Activated CD8-positive, alpha-beta memory T cell treated with anti-CD3 and anti-CD28 coated beads for 36 hours (primary cell): Measurements from ENCODE around the gene NRBF2. TPM values are rescaled to one million over a fixed set of nuclear protein-coding genes. Genes with fewer than 3 reads are reported as not detected.
"Not testable (repeated sequence)": the region's sequence is repeated elsewhere in the genome, so short reads cannot be mapped to it uniquely, and the experiment has no call there.

Experiments used
- CTCF ChIA-PET: fragments of 350-600 bp; sonication (Branson Sonifier 250); formaldehyde crosslinking; loops from one replicate; lab custom pipeline; 2021; ENCODE audit warnings: antibody characterized with exemption; lab: Charles Lee
- POLR2A ChIA-PET: fragments of 350-600 bp; sonication (Branson Sonifier 250); formaldehyde crosslinking; loops from one replicate; lab custom pipeline; 2021; ENCODE audit warnings: antibody characterized with exemption; lab: Charles Lee
- total RNA-seq, 2 experiments: library from RNA; stranded (reverse); gene quantifications; one replicate each; pipeline ENCODE4 v1.2.3, GENCODE V29; 2021

NRBF2 gene
- 10 to 100 TPM; 25.1 to 29.8 TPM for total RNA-seq

DNA sequence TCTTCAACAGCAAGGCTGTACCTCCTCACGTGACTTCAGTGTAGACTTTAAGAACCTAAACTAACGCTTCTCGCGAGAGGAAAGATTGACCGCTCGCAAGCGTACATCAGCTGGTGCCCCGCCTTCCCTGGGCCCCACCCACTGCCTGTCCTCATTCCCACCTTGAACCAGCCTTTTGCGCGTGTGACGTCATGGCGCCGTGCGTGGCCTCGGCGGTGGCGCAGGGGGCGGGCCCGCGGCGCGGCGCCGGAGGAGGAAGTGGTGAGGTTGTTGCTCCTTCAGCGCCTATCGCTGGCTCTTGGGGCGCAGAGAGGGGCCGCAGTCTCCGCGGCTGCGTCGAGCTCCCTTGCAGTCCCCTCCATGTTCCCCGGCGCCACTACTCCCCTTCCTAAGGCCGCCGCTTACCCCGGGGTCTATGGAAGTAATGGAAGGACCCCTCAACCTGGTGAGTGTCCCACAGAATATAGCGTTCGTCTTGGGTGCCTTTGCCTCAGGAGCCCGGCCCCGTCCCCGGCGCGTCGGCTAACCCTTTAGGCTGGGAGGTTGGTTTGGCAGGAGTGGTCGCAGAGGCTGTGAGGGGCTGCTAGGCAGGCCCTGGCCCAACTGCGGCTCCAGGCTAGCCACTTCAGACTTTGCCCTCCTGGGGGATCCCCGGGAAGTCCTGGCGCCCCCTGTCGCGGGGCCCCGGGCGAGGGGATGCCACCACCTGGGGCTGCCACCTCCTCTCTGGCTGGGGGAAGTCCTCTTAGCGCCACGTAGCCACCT, at the start of gene NRBF2:
Gene NRBF2 (plus strand): TSS at position 273 of the 765 bp plus-strand sequence. CDS start 143 bp downstream, at position 416.
- ChIA-PET POLR2A (interaction anchor here (0.8 to 1.2 kb wide), 4 partner anchors 34 to 519 kb away, joined by 3 to 5 read pairs (median 4); partner anchors contain the start of gene EGR2), CTCF (interaction anchor here (1.2 to 1.6 kb wide), 3 partner anchors 34 to 539 kb away, joined by 3 to 6 read pairs (median 3); no protein-coding TSS in a partner anchor)

DNA sequence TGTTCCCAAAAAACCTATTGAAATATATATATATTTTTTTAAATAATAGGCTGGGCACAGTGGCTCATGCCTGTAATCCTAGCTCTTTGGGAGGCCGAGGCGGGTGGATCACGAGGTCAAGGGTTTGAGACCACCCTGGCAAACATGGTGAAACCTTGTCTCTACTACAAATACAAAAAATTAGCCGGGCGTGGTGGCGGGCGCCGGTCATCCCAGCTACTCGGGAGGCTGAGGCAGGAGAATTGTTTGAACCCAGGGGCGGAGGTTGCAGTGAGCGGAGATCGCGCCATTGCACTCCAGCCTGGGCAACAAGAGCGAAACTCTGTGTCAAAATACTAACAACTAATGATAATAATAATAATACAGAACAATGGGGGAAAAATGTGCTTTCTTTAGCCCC, 49.7 kb upstream of the NRBF2 start:
- CTCF ChIA-PET: interaction anchor here (1.0 to 2.8 kb wide), 4 partner anchors 75 to 489 kb away, joined by 3 to 19 read pairs (median 4); no protein-coding TSS in a partner anchor
- POLR2A ChIA-PET: interaction anchor here (0.6 kb wide), 2 partner anchors 266 to 268 kb away, joined by 3 to 6 read pairs; no protein-coding TSS in a partner anchor

DNA sequence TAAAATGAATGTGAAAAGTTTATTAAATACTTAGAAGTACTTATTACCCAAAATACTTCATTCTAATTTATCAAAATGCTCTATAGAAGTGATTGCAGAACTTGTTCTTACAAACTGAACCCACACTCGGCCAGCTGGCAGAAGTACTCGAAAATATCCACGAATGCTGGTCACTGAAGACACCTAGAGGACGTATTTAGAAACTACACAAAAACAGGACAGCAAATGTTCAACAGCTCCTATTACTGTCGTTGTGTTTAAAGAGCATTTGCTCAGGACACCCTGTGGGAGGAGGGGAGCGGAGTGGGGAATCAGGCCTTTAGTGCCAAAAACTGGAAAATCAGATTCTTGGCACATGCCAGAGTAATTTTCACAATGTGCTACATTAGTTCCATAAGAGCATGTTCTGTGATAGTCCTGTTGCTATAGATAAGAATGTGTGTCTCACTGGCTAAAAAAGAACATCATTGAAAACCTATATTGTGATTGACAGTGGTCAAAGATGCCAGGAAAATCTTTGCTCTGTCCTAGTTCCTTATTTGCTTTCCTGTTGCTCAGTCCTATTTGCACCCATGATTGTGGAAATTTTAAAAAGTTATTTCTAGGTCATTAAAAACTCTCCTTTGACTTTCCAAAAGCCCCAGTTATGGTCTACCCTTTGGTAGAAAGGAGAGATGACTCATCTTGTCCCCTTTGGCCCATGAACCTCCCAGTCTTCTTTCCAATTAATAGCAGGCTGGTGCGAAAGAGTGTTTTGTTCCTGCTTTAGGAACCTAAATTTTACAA, 49.0 kb upstream of the NRBF2 start:
- CTCF ChIA-PET: interaction anchor here (0.8 to 2.8 kb wide), 5 partner anchors 27 to 490 kb away, joined by 3 to 19 read pairs (median 4); no protein-coding TSS in a partner anchor
- POLR2A ChIA-PET: interaction anchor here (0.6 kb wide), 2 partner anchors 266 to 269 kb away, joined by 3 to 6 read pairs; no protein-coding TSS in a partner anchor

DNA sequence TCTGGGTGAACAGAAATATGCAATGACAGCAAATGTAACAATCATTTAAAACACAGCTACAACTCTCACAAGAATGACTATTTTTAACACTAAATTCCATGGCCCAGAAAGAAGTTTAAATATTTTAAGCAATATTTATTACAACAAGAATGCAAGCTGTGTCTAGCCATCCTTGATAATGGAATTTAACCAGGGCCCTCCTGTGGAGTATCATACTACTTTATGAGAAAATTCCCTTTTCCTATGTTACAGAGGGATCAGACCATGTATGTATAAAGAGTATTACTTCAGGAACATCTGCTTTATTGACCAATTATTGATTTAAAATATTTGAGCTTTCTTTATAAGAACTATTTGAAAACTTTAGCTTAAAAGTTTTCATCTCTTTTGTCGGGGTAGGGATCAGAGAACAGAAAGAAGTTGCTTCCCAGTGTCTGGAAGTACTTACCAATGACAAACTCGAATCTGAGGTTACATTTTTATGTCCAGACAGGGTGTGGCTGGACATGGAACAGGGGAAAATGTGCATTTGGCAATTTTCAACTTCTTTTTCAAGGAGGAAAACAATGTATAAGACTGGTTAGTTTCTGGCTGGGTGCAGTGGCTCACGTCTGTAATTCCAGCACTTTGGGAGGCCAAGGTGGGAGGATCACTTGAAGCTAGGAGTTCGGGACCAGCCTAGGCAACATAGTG, 48.3 kb upstream of the NRBF2 start:
- POLR2A ChIA-PET: no interaction called here

DNA sequence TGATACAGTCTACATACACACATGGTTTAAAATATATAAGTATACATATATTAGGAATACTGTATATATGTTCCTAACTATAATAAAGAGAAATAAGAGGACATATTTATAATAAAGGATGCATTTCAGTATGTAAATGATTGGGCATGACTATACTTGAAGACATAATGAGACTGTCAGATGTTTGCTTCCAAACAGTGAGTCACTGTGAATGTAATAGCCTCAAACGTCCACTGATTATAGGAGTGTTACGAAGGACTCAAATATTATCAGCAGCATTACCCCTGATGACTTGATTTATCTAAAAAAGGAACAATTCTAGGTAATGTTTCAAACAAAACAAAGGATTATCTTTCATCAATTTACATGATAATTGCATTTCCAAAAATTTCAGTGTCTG, 39.9 kb upstream of the NRBF2 start:
- CTCF ChIA-PET: interaction anchor here (0.6 kb wide), 1 partner anchor 49 kb away, joined by 3 read pairs; no protein-coding TSS in a partner anchor
- POLR2A ChIA-PET: interaction anchor here (0.7 kb wide), 1 partner anchor 1237 kb away, joined by 5 read pairs; no protein-coding TSS in a partner anchor

More for the DNA sequence above, 48.3 kb upstream of the NRBF2 start:
- CTCF ChIA-PET: interaction anchor here (0.8 to 2.8 kb wide), 2 partner anchors 28 to 266 kb away, joined by 4 to 19 read pairs; no protein-coding TSS in a partner anchor

DNA sequence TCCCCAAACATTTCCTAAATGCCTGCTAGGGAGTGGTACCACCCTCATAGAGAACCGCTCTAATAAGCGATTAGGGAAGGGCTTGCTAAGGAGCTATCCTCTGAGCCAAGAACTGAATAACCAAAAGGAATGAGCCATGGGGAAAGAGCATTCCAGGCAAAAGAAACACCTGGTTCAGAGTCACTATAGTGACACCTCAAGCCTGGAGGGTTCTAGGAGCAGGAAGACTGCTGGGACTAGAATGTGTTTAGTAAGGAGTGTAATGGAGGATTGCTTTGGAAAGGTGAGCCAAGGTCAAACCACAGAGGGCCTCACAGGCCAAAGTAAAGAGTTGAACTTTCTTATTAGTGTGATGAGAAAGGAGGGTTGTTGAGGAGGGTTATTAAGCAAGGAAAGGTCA, 38.7 kb upstream of the NRBF2 start:
- POLR2A ChIA-PET: no interaction called here

DNA sequence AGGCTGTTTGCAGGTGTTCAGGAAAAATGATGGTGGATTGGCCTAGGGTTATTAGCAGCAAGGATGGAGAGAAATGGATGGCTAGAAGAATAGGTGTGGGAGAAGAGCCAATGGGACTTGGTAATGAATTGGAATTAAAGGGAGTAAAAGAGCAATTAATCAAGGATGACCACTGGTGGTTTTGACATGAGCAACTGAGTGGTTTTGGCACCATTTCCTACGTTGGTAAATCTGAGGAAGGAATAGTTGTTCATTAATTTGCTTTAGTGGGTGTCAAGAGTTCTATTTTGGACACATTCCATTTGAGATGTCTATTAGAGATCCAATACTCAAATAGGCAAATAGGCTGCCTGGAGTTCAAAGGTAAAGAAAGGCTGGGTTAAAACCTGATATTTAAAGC, 38.2 kb upstream of the NRBF2 start:
- POLR2A ChIA-PET: no interaction called here
- CTCF ChIA-PET: no interaction called here

More for the DNA sequence above, 38.7 kb upstream of the NRBF2 start:
- CTCF ChIA-PET: no interaction called here

DNA sequence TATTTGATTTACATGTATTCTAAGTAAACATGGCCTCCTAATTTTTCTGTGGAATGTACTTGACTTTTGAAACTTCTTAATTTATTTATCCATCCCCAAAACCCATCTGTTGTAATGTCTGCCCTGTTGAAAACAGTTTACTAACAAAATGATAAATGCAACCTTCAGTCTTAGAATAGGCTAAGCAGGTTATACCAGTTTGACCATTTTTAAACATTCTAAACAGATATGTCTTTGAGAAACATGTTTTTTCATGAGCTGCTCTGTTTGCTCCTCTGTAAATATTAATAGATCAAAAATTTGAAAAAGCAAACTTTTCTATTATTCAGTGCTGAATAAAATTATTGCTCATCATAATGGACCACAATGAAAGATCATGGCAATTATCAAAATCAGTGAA, 33.4 kb upstream of the NRBF2 start:
- POLR2A ChIA-PET: no interaction called here
- CTCF ChIA-PET: no interaction called here

DNA sequence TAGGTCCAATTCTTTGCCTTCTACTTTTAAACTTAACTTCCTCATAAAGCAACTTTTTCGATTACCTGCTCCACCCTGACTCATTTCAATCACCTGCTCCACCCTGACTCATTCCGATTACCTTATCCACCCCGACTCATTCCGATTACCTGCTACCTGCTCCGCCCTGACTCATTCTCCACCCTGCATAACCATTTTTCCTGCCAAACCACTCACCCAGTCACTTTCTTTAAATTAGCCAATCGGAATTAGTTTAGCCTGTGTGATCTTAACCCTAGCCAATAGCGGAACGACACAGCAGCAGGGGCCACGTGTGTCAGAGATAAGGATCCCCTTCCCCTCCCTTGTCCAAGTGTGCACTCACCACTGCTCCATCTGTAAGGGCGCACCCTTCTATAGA, 32.0 kb upstream of the NRBF2 start:
- POLR2A ChIA-PET, CTCF ChIA-PET: not testable (repeated sequence)

DNA sequence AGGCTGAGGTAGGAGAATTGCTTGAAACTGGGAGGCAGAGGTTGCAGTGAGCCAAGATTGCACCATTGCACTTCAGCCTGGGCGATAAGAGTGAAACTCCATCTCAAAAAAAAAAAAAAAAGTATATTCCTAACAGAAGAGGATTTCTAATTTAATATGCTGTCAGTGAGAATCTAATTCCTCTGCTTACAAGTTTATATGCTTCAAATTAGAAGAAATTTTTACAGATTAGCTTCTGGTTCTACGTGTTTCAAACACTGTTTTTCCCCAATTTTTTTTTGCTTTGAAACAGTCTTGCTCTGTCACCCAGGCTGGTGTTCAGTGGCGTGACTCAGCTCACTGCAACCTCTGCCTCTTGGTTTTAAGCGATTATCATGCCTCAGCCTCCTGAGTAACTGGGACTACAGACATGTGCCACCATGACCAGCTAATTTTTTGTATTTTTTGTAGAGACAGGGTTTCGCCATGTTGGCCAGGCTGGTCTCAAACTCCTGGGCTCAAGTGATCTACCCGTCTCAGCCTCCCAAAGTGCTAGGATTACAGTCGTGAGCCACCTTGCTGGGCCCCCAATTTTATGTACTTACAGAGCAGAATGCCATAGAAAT, 30.7 kb upstream of the NRBF2 start:
- CTCF ChIA-PET: interaction anchor here (0.6 kb wide), 1 partner anchor 28 kb away, joined by 3 read pairs; no protein-coding TSS in a partner anchor
- POLR2A ChIA-PET: not testable (repeated sequence)

DNA sequence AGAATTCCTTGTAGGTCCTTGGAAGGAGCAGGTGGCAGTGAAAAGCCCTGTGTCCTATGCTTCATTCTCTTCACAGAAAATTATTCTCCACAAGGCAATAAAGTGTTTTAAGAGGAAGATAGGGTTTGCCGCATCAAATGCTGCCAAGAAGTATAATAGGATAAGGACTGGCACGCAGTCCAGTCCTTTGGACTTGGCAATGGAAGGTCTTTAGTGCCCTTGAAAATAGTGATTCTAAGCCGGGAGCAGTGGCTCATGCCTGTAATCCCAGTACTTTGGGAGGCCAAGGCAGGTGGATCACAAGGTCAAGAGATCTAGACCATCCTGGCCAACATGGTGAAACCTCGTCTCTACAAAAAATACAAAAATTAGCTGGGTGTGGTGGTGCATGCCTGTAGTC, 29.9 kb upstream of the NRBF2 start:
- POLR2A ChIA-PET, CTCF ChIA-PET: not testable (repeated sequence)

DNA sequence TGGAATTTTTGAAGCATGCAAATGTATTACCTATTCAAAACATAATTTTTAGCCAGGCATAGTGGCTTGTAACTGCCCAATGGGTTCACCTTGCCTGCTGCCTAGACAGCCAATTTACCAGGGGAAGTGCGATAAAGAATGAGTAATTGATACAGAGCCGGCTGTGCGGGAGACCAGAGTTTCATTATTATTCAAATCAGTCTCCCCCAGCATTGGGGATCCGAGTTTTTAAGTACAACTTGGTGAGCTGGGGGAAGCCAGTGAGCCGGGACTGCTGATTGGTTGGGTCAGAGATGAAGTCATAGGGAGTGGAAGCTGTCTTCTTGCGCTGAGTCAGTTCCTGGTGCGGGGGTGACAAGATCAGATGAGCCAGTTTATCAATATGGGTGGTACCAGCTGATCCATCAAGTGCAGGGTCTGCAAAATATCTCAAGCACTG, 29.1 kb upstream of the NRBF2 start:
- CTCF ChIA-PET: interaction anchor here (0.8 kb wide), 1 partner anchor 510 kb away, joined by 3 read pairs; no protein-coding TSS in a partner anchor
- POLR2A ChIA-PET: no interaction called here

DNA sequence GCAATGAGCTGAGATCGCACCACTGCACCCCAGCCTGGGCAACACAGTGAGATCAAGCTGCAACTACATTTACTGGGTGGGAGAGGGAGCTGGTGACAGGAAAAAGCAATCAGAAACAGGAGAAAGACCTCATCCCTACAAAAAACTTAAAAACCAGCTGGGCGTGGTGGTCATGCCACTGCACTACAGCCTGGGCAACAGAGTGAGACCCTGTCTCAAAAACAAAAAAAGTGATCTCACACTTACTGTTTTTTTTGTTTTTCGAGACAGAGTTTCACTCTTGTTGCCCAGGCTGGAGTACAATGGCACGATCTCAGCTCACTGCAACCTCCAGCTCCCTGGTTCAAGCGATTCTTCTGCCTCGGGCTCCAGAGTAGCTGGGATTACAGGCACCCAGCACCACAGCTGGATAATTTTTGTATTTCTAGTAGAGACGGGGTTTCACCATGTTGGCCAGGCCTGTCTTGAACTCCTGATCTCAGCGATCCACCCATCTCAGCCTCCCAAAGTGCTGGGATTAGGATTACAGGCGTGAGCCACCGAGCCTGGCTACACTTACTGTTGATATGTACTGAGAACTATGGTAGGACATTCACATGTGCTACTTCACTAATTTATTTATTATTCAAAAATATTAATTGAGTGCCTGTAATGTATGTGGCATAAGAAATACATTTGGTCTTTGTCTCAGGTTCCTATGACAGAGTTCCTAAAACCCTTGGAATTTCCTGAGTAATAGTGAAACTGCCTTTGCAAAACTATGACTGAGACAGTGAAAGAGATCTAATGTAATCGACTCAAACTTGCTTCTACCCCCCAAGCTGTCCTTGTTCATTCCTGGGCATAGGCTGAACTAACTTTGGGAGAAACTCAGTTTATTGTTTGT, 27.7 kb upstream of the NRBF2 start:
- ChIA-PET CTCF (no interaction called here), POLR2A (no interaction called here)

DNA sequence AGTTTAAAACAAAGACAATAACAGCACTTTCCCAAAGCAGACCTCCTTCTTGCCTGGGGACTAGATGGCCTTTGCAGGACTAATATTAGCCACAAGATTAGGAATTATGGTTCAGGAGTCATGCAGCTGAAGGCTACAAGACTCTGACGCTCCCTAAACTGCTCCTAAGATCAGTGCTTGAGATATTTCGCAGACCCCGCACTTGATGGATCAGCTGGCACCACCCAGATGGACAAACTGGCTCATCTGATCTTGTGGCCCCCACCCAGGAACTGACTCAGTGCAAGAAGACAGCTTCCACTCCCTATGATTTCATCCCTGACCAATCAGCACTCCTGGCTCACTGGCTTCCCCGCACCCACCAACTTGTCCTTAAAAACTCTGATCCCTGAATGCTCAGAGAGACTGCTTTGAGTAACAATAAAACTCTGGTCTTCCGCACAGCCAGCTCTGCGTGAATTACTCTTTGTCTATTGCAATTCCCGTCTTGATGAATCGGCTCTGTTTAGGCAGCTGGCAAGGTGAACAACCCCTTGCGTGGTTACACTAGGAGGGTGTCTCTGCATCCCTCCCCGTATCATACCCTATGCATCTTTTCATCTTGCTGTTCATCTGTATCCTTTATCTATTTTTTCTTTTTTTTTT, 26.9 kb upstream of the NRBF2 start:
- POLR2A ChIA-PET: no interaction called here

DNA sequence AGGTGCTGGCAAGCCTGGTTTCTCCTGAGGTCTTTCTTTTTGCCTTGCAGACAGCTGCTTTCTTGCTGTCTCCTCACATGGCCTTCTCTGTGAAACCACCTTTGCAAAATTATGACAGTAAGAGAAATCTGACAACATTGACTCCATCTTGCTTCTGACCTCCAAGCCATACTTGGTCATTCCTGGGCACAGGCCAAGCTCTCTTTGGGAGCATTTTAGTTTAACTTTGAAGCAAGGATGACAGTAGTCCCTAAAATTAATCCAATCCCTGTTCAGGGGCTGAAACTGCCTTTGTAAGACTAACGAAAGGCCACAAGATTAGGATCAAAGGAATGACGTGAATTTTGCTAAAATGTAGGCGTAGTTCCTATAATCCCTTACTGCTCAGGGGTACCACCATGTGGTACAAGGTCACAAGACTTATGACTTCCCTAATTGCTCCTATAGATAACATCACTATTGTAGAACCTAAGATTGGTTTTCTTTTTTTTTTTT, 25.1 kb upstream of the NRBF2 start:
- ChIA-PET CTCF (no interaction called here), POLR2A (no interaction called here)

More for the DNA sequence above, 26.9 kb upstream of the NRBF2 start:
- CTCF ChIA-PET: no interaction called here

DNA sequence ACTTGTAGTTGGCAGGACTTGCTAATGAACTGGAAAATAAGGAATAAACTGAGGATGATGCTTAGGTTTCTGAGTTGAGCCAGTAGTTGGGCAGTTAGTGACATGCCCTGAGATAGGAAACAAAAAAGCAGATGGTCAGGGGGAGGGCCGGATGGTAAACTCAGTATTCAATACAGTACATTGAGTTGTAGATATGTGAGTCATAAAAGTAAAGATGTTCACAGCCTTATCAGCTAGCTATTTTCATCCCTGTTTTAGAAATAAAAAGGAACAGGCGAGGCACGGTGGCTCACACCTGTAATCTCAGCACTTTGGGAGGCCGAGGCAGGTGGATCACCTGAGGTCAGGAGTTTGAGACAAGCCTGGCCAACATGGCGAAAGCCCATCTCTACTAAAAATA, 22.2 kb upstream of the NRBF2 start:
- CTCF ChIA-PET: no interaction called here
- POLR2A ChIA-PET: no interaction called here
